ENCODE data around the gene CRTC3. TPM values are rescaled to one million over a fixed set of nuclear protein-coding genes. Genes with fewer than 3 reads are reported as not detected.
"Not testable (repeated sequence)": the region's sequence is repeated elsewhere in the genome, so short reads cannot be mapped to it uniquely, and the experiment has no call there.

The CRTC3 gene
- total RNA-seq, 2 experiments from 2014 or later: 5.6 to 14.7 TPM

DNA sequence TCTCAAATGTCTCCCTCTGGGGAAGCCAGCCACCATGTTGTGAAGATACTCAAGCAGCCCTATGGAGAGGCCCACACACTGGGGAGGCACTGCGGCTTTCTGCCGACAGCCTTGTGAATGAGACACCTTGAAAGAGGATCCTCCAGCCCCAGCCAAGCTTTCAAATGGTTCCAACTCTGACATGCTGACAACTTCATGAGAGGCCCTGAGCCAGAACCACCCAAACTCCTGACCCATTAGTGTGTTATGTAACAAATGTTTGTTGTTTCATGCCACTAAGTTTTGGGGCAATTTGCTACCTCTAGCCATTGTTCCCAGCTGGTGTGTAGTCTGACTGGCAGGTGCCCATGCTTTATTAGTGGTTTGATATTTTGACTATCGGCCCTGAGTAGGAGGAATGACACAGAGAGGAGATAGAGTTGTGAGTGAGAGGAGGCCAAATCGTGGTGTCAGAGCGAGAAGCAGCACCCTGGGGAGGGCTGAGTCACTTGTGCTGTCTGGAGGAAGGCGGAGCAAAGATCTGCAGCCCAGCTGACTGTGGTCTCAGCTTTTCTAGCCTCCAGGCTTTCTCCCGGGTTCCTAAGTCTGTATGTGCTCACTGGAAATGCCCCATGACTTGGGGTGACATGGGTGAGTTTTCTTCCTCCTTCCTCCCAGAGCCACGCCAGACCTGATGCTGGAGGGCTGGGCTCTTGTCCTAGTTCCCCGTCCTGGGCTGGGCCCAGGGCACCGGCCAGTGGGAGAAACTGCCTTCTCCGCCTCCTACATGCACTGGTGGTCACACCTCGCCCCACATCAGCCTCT is 130.7 kb downstream of the CRTC3 start:
- H3K4me3 ChIP-seq (ENCODE audit: low read depth, low read length, poor library complexity, severe bottlenecking): peak overlapping the region; percentile 14
- no peak overlapping the region for H3K27ac ChIP-seq (ENCODE audit: low read depth, low read length, poor library complexity, severe bottlenecking)
- no peak for TF ChIP-seq EZH2phosphoT487 (IDR thresholded peaks at IDR 0.05; ENCODE audit: borderline replicate concordance, low read depth, low read length)
- TF ChIP-seq, protein P1, sequence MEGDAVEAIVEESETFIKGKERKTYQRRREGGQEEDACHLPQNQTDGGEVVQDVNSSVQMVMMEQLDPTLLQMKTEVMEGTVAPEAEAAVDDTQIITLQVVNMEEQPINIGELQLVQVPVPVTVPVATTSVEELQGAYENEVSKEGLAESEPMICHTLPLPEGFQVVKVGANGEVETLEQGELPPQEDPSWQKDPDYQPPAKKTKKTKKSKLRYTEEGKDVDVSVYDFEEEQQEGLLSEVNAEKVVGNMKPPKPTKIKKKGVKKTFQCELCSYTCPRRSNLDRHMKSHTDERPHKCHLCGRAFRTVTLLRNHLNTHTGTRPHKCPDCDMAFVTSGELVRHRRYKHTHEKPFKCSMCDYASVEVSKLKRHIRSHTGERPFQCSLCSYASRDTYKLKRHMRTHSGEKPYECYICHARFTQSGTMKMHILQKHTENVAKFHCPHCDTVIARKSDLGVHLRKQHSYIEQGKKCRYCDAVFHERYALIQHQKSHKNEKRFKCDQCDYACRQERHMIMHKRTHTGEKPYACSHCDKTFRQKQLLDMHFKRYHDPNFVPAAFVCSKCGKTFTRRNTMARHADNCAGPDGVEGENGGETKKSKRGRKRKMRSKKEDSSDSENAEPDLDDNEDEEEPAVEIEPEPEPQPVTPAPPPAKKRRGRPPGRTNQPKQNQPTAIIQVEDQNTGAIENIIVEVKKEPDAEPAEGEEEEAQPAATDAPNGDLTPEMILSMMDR (conservative IDR thresholded peaks at IDR 0.05; ENCODE audit: low read length): no peak
- BruUV-seq (replicated peaks): no TSS peak
- ChIA-PET CTCF (ENCODE audit: unreplicated experiment) (no interaction called here), POLR2A (interaction anchor here (0.6 to 1.5 kb wide), 2 partner anchors 11 to 114 kb away, joined by 3 read pairs; no protein-coding TSS in a partner anchor)
- peak; percentile 69 for DNase-seq (ENCODE audit: low spot score)
- no peaks in the 10 kb centered on the region; the same call in 1 of the 2 replicates for H3K9me3 ChIP-seq (ENCODE audit: low read length)
- peaks cover 76% of the 10 kb centered on the region for H3K4me1 ChIP-seq (ENCODE audit: insufficient read depth, low read length, poor library complexity, severe bottlenecking)
- no peaks in the 10 kb centered on the region for H3K9me2 ChIP-seq (ENCODE audit: insufficient read depth, low read length)
- no peaks in the 10 kb centered on the region for H4K20me1 ChIP-seq (ENCODE audit: insufficient read depth, low read length)
- H2AFZ ChIP-seq (ENCODE audit: low read length): no peak overlapping the region
- no peaks in the 10 kb centered on the region; the same call in 1 of the 2 replicates for H3K36me3 ChIP-seq (ENCODE audit: insufficient read depth, low read length)
- peak overlapping the region; percentile 51 for H3K4me2 ChIP-seq (ENCODE audit: low read length)
- no peaks in the 10 kb centered on the region for H3K79me2 ChIP-seq (ENCODE audit: insufficient read depth, low read depth, low read length)
- intact Hi-C loops (cut with micrococcal nuclease; ENCODE audit: unreplicated experiment): no loop called here

DNA sequence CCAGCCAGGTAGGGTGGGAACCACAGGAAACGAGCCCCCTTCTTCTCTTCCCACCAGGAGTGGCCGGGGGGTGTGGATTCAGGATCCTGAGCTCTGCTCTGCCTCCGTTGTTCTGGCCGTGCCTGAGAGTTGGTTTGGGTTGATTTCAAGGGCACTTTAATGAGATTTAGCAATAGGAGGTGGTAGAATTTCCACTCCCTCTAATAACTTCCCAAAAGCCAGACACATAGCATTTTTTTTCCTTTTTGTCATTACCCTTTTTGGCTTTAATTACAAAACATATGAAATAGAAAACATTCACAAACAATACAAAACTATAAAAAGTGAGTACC is 131.2 kb downstream of the CRTC3 start:
- H3K79me2 ChIP-seq (ENCODE audit: insufficient read depth, low read depth, low read length); BruUV-seq (replicated peaks); H4K20me1 ChIP-seq (ENCODE audit: insufficient read depth, low read length); DNase-seq (ENCODE audit: low spot score); H3K9me3 ChIP-seq (ENCODE audit: low read length); intact Hi-C loops (cut with micrococcal nuclease; ENCODE audit: unreplicated experiment); H2AFZ ChIP-seq (ENCODE audit: low read length); H3K27ac ChIP-seq (ENCODE audit: low read depth, low read length, poor library complexity, severe bottlenecking); H3K9me2 ChIP-seq (ENCODE audit: insufficient read depth, low read length); CTCF ChIA-PET (ENCODE audit: unreplicated experiment); H3K36me3 ChIP-seq (ENCODE audit: insufficient read depth, low read length): not testable (repeated sequence)
- peak overlapping the region; percentile 51 for H3K4me2 ChIP-seq (ENCODE audit: low read length)
- POLR2A ChIA-PET: interaction anchor here (0.6 kb wide), 1 partner anchor 115 kb away, joined by 3 read pairs; no protein-coding TSS in a partner anchor
- peak overlapping the region; percentile 14 for H3K4me3 ChIP-seq (ENCODE audit: low read depth, low read length, poor library complexity, severe bottlenecking)
- H3K4me1 ChIP-seq (ENCODE audit: insufficient read depth, low read length, poor library complexity, severe bottlenecking): peaks cover 81% of the 10 kb centered on the region

DNA sequence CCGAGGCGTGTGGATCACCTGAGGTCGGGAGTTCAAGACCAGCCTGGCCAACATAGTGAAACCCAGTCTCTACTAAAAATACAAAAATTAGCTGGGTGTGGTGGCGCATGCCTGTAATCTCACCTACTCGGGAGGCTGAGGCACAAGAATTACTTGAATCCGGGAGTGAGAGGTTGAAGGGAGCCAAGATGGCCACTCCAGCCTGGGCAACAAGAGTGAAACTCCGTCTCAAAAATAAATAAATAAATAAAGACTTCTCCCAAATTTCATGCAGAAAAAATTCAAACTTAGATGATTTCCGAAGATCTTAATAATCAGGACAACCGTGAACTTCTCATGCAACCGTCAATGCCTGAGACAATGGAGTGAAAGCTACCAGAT is 134.3 kb downstream of the CRTC3 start:
- DNase-seq (ENCODE audit: low spot score); H3K4me2 ChIP-seq (ENCODE audit: low read length); H2AFZ ChIP-seq (ENCODE audit: low read length); BruUV-seq (replicated peaks); H4K20me1 ChIP-seq (ENCODE audit: insufficient read depth, low read length); H3K4me3 ChIP-seq (ENCODE audit: low read depth, low read length, poor library complexity, severe bottlenecking); H3K27ac ChIP-seq (ENCODE audit: low read depth, low read length, poor library complexity, severe bottlenecking); H3K9me3 ChIP-seq (ENCODE audit: low read length); H3K36me3 ChIP-seq (ENCODE audit: insufficient read depth, low read length); intact Hi-C loops (cut with micrococcal nuclease; ENCODE audit: unreplicated experiment); H3K79me2 ChIP-seq (ENCODE audit: insufficient read depth, low read depth, low read length); CTCF ChIA-PET (ENCODE audit: unreplicated experiment); H3K9me2 ChIP-seq (ENCODE audit: insufficient read depth, low read length): not testable (repeated sequence)
- POLR2A ChIA-PET: interaction anchor here (0.7 kb wide), 1 partner anchor 38 kb away, joined by 5 read pairs; no protein-coding TSS in a partner anchor
- H3K4me1 ChIP-seq (ENCODE audit: insufficient read depth, low read length, poor library complexity, severe bottlenecking): peaks cover 52% of the 10 kb centered on the region

Measured in OCI-LY7 (cell line).